H9 (cell line): ENCODE measurements around the gene GALNT4. TPM values are rescaled to one million over a fixed set of nuclear protein-coding genes. Genes with fewer than 3 reads are reported as not detected.

Experiments
- DNase-seq: peaks from one replicate; pipeline ENCODE4 v3.0.0-alpha.2; 2017
- H2AFZ ChIP-seq: one replicate; pipeline ENCODE4 v1.6.1; 2013; ENCODE audit warnings: mild to moderate bottlenecking, low read length, control low read depth, moderate library complexity
- H2AK5ac ChIP-seq: 2 replicates; pipeline ENCODE4 v1.6.1; 2013; ENCODE audit warnings: low read length, control low read depth, mixed read lengths; ENCODE audit not compliant: insufficient read length
- H2BK120ac ChIP-seq: one replicate; pipeline ENCODE4 v1.6.1; 2013; ENCODE audit warnings: low read depth, mild to moderate bottlenecking, low read length, control low read depth, inconsistent platforms; ENCODE audit not compliant: poor library complexity, severe bottlenecking
- H2BK12ac ChIP-seq: 2 replicates; pipeline ENCODE4 v1.6.1; 2013; ENCODE audit warnings: low read length, control low read depth, mixed read lengths, low read depth; ENCODE audit not compliant: insufficient read length
- H2BK15ac ChIP-seq: 2 replicates; pipeline ENCODE4 v1.6.1; 2013; ENCODE audit warnings: low read depth, low read length, control low read depth
- H2BK20ac ChIP-seq: one replicate; pipeline ENCODE4 v1.6.1; 2013; ENCODE audit warnings: low read depth, mild to moderate bottlenecking, low read length, control low read depth, inconsistent platforms; ENCODE audit not compliant: poor library complexity, severe bottlenecking
- H2BK5ac ChIP-seq: 2 replicates; pipeline ENCODE4 v1.6.1; 2013; ENCODE audit warnings: low read length, control low read depth, mixed read lengths; ENCODE audit not compliant: insufficient read length
- H3K14ac ChIP-seq: 2 replicates; pipeline ENCODE4 v1.6.1; 2013; ENCODE audit warnings: low read length, control low read depth; ENCODE audit not compliant: insufficient read depth
- H3K18ac ChIP-seq: 2 replicates; pipeline ENCODE4 v1.6.1; 2013; ENCODE audit warnings: low read depth, mild to moderate bottlenecking, mixed read lengths, low read length, control low read depth; ENCODE audit not compliant: insufficient read length
- H3K23ac ChIP-seq: 2 replicates; pipeline ENCODE4 v1.6.1; 2013; ENCODE audit warnings: low read length, control low read depth, mixed read lengths, low read depth; ENCODE audit not compliant: insufficient read length
- H3K23me2 ChIP-seq: 2 replicates; pipeline ENCODE4 v1.6.1; 2013; ENCODE audit warnings: low read depth, mild to moderate bottlenecking, mixed read lengths, low read length, control low read depth; ENCODE audit not compliant: insufficient read length, poor library complexity, severe bottlenecking
- H3K27ac ChIP-seq: 2 replicates; pipeline ENCODE4 v1.5.1; 2013; ENCODE audit warnings: low read length, control low read depth, mixed read lengths, low read depth; ENCODE audit not compliant: insufficient read length
- H3K27me3 ChIP-seq: 2 replicates; pipeline ENCODE4 v1.6.1; 2013; ENCODE audit warnings: low read length, control low read depth, inconsistent platforms; ENCODE audit not compliant: insufficient read depth
- H3K4ac ChIP-seq: 2 replicates; pipeline ENCODE4 v1.6.1; 2013; ENCODE audit warnings: low read depth, mild to moderate bottlenecking, control low read depth, inconsistent platforms, low read length, moderate library complexity
- H3K4me1 ChIP-seq: 2 replicates; pipeline ENCODE4 v1.6.1; 2013; ENCODE audit warnings: low read length, control low read depth, inconsistent platforms; ENCODE audit not compliant: insufficient read depth
- H3K4me2 ChIP-seq: 2 replicates; pipeline ENCODE4 v1.6.1; 2013; ENCODE audit warnings: low read length, control low read depth, mixed read lengths; ENCODE audit not compliant: insufficient read length, insufficient read depth
- H3K56ac ChIP-seq: 2 replicates; pipeline ENCODE4 v1.6.1; 2013; ENCODE audit warnings: low read depth, mild to moderate bottlenecking, mixed read lengths, low read length, control low read depth; ENCODE audit not compliant: insufficient read length
- H3K79me1 ChIP-seq: 2 replicates; pipeline ENCODE4 v1.6.1; 2013; ENCODE audit warnings: low read depth, mild to moderate bottlenecking, moderate library complexity, low read length, control low read depth, inconsistent platforms; ENCODE audit not compliant: insufficient read depth, poor library complexity, severe bottlenecking
- H3K79me2 ChIP-seq: 2 replicates; pipeline ENCODE4 v1.6.1; 2013; ENCODE audit warnings: low read length, control low read depth, inconsistent platforms; ENCODE audit not compliant: insufficient read depth
- H3K9ac ChIP-seq: 2 replicates; pipeline ENCODE4 v1.6.1; 2013; ENCODE audit warnings: low read length, control low read depth, mixed read lengths; ENCODE audit not compliant: insufficient read length; ENCODE audit errors: extremely low read depth
- H3K9me3 ChIP-seq: one replicate; pipeline ENCODE4 v1.6.1; 2013; ENCODE audit warnings: low read depth, low read length, inconsistent platforms; ENCODE audit not compliant: control insufficient read depth
- H3T11ph ChIP-seq: one replicate; pipeline ENCODE4 v1.6.1; 2013; ENCODE audit warnings: mild to moderate bottlenecking, low read length, control low read depth, inconsistent platforms
- H4K20me1 ChIP-seq: one replicate; pipeline ENCODE4 v1.6.1; 2013; ENCODE audit not compliant: control insufficient read depth, insufficient read length, insufficient read depth
- H4K5ac ChIP-seq: 2 replicates; pipeline ENCODE4 v1.6.1; 2013; ENCODE audit warnings: low read depth, mild to moderate bottlenecking, mixed read lengths, low read length, control low read depth; ENCODE audit not compliant: insufficient read length
- H4K8ac ChIP-seq: replicated peaks from 2 replicates; pipeline ENCODE4 v1.6.1; 2013; ENCODE audit warnings: low read length, control low read depth, mixed read lengths, low read depth; ENCODE audit not compliant: insufficient read length
- H4K91ac ChIP-seq: 2 replicates; pipeline ENCODE4 v1.6.1; 2013; ENCODE audit warnings: low read depth, mild to moderate bottlenecking, moderate library complexity, mixed read lengths, low read length, control low read depth; ENCODE audit not compliant: insufficient read length
- H3K27ac Mint-ChIP-seq, 3 experiments: 2 replicates in 2 of 3; 3 replicates in 1 of 3; pipeline ENCODE4 v1.8.0; 2020 to 2021; ENCODE audit warnings: mixed read lengths in 3 of 3, mild to moderate bottlenecking in 1 of 3, moderate library complexity in 1 of 3
- H3K27me3 Mint-ChIP-seq: 2 replicates; pipeline ENCODE4 v1.8.0; 2021; ENCODE audit warnings: low read depth, mild to moderate bottlenecking, moderate library complexity, mixed read lengths
- H3K36me3 Mint-ChIP-seq, 3 experiments: 2 replicates in 2 of 3; 3 replicates in 1 of 3; pipeline ENCODE4 v1.8.0; 2020 to 2021; ENCODE audit warnings: low read depth in 3 of 3, mixed read lengths in 3 of 3; ENCODE audit not compliant: insufficient read depth in 1 of 3
- H3K4me1 Mint-ChIP-seq, 2 experiments: 2 replicates each; pipeline ENCODE4 v1.8.0; 2020; ENCODE audit warnings: mixed read lengths in 2 of 2
- H3K4me3 Mint-ChIP-seq, 2 experiments: 2 replicates in 1 of 2; 3 replicates in 1 of 2; pipeline ENCODE4 v1.8.0; 2020 to 2021; ENCODE audit warnings: mild to moderate bottlenecking in 2 of 2, mixed read lengths in 2 of 2, moderate library complexity in 1 of 2
- H3K9me3 Mint-ChIP-seq, 2 experiments: 2 replicates in 1 of 2; 3 replicates in 1 of 2; pipeline ENCODE4 v1.8.0; 2020; ENCODE audit warnings: mild to moderate bottlenecking in 2 of 2, mixed read lengths in 2 of 2, moderate library complexity in 1 of 2
- CTCF ChIP-seq: fragments of 200-600 bp; sonication (generic); conservative IDR thresholded peaks from 3 replicates; pipeline ENCODE4 v1.8.0; 2021; ENCODE audit warnings: antibody characterized with exemption, mild to moderate bottlenecking
- WGBS: extraction: QIAGEN DNeasy Blood & Tissue Kit; methylation state at CpG from one replicate; pipeline ENCODE4 v1.1.7; 2013; ENCODE audit warnings: missing lambda C conversion rate, low lambda C conversion rate, mixed read lengths; ENCODE audit not compliant: insufficient read length; ENCODE audit errors: extremely low coverage; 5-methylcytosine and 5-hydroxymethylcytosine counted together
- total RNA-seq: library from RNA; stranded (reverse); gene quantifications from 2 replicates; pipeline ENCODE4 v1.2.1, GENCODE V29; 2021

GALNT4 gene
- total RNA-seq, 1 experiment from 2014 or later: 3.1 TPM

GRCh38 chr12:89476904-89477595, 47.5 kb downstream of the GALNT4 start:
- H2BK120ac ChIP-seq: no peak overlapping the region
- no peak overlapping the region for H4K91ac ChIP-seq
- no peak overlapping the region for H3K14ac ChIP-seq
- no peak overlapping the region for H3K4me2 ChIP-seq
- H3K4me1 Mint-ChIP-seq: no peaks in the 10 kb centered on the region
- no peak overlapping the region for H3K9ac ChIP-seq
- no peak overlapping the region for H2AFZ ChIP-seq
- H3K4me1 ChIP-seq: no peaks in the 10 kb centered on the region
- H3K18ac ChIP-seq: no peak overlapping the region
- no peaks in the 10 kb centered on the region for H3K9me3 Mint-ChIP-seq
- no peak overlapping the region for H4K8ac ChIP-seq
- H3K23me2 ChIP-seq: no peaks in the 10 kb centered on the region
- H3K79me2 ChIP-seq: no peaks in the 10 kb centered on the region
- no peak overlapping the region for H3T11ph ChIP-seq
- no peaks in the 10 kb centered on the region for H3K9me3 ChIP-seq
- H2AK5ac ChIP-seq: no peak overlapping the region
- no peak overlapping the region for H3K56ac ChIP-seq
- no peak overlapping the region for H2BK20ac ChIP-seq
- WGBS: no CpG with 5 or more reads among the region's 4 CpGs
- no peaks in the 10 kb centered on the region for H4K20me1 ChIP-seq
- H3K27me3 Mint-ChIP-seq: no peaks in the 10 kb centered on the region
- H3K27ac ChIP-seq: no peak overlapping the region
- H2BK15ac ChIP-seq: no peak overlapping the region
- H2BK12ac ChIP-seq: no peak overlapping the region
- no peak overlapping the region for H3K27ac Mint-ChIP-seq
- no peak overlapping the region for H3K4me3 Mint-ChIP-seq
- DNase-seq: no peak
- H2BK5ac ChIP-seq: no peak overlapping the region
- H4K5ac ChIP-seq: no peak overlapping the region
- H3K23ac ChIP-seq: no peak overlapping the region
- no peak for TF ChIP-seq CTCF
- H3K36me3 Mint-ChIP-seq: no peaks in the 10 kb centered on the region
- H3K4ac ChIP-seq: no peak overlapping the region
- no peaks in the 10 kb centered on the region for H3K79me1 ChIP-seq
- no peaks in the 10 kb centered on the region for H3K27me3 ChIP-seq
